ENCODE data around the gene FARSB. TPM values are rescaled to one million over a fixed set of nuclear protein-coding genes. Genes with fewer than 3 reads are reported as not detected.

FARSB gene
- total and polyA plus RNA-seq, 10 donors: 7.8 to 17.4 (median 12.7) TPM

DNA sequence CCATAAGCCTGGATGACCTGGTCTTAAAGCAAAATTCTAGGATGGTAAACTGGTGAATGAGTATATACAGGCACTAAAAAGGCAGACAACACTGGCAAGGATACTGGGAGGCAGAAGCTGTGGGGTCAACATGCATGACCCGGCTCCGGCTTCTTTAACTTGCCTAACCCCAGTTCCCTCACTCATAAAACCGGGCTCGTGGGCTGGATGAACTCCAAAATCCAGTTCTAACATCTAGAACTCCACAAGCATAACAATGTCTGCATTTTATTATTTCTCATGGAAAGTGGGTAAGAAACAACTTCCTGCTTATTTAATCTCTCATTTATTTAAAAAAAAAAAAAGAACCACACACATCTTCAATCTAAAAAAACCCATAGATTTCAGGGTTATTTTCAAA is 57.3 kb downstream of the FARSB start:
- Histone ChIP-seq H3K27me3 (replicated peaks in 1 of 7) (no peaks in the 10 kb centered on the region), H3K27ac (no peak overlapping the region), H3K36me3 (peaks cover 0 to 83% (median 26%) of the 10 kb centered on the region in 6 donors), H3K4me3 (no peak overlapping the region), H3K9me3 (no peaks in the 10 kb centered on the region), H3K4me1 (no peaks in the 10 kb centered on the region)
- no peak for DNase-seq
- intact Hi-C loops (cut with DNase I; ENCODE audit: low total_unique reads): no loop called here
- TF ChIP-seq POLR2AphosphoS5 (IDR thresholded peaks at IDR 0.05) (no peak), POLR2A (IDR thresholded peaks at IDR 0.05) (no peak)
- TF ChIP-seq, protein P1, sequence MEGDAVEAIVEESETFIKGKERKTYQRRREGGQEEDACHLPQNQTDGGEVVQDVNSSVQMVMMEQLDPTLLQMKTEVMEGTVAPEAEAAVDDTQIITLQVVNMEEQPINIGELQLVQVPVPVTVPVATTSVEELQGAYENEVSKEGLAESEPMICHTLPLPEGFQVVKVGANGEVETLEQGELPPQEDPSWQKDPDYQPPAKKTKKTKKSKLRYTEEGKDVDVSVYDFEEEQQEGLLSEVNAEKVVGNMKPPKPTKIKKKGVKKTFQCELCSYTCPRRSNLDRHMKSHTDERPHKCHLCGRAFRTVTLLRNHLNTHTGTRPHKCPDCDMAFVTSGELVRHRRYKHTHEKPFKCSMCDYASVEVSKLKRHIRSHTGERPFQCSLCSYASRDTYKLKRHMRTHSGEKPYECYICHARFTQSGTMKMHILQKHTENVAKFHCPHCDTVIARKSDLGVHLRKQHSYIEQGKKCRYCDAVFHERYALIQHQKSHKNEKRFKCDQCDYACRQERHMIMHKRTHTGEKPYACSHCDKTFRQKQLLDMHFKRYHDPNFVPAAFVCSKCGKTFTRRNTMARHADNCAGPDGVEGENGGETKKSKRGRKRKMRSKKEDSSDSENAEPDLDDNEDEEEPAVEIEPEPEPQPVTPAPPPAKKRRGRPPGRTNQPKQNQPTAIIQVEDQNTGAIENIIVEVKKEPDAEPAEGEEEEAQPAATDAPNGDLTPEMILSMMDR (IDR thresholded peaks at IDR 0.05 in 8 of 11, conservative IDR thresholded peaks at IDR 0.05 in 3 of 11): no peak
- WGBS, 5 donors: 80 to 94% (median 85%) methylated on average over 4 of the region's 4 CpGs

DNA sequence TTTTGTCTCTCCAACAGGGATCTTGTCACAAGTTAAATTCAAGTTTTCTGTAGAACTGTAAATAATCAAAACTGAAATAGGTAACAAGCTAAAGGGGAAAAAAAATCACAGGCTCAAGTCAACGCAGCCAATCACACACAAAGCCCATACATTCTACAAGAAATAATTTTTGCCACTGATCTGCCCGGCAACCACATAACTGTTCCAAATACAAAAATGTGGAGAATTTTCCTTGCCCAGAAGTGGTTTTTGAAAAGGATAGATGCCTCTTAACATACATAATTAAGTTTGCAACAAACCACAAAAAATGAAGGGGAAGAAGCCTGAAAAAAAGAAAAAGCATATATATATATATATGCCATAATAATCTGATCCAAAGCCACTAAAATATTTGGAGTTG is 60.3 kb downstream of the FARSB start:
- no peaks in the 10 kb centered on the region for H3K27me3 ChIP-seq (replicated peaks in 1 of 7)
- no peak overlapping the region for H3K27ac ChIP-seq
- H3K4me1 ChIP-seq: no peaks in the 10 kb centered on the region
- H3K9me3 ChIP-seq: no peaks in the 10 kb centered on the region
- H3K4me3 ChIP-seq: no peak overlapping the region
- 93 to 99% (median 94%) methylated on average over 2 of the region's 2 CpGs for WGBS, 5 donors
- intact Hi-C loops (cut with DNase I; ENCODE audit: low total_unique reads): no loop called here
- no peak for DNase-seq
- H3K36me3 ChIP-seq: peaks cover 0 to 94% (median 38%) of the 10 kb centered on the region in 6 donors
- TF ChIP-seq POLR2A (IDR thresholded peaks at IDR 0.05) (no peak), POLR2AphosphoS5 (IDR thresholded peaks at IDR 0.05) (no peak)
- TF ChIP-seq, protein P1 (IDR thresholded peaks at IDR 0.05 in 8 of 11, conservative IDR thresholded peaks at IDR 0.05 in 3 of 11): no peak

DNA sequence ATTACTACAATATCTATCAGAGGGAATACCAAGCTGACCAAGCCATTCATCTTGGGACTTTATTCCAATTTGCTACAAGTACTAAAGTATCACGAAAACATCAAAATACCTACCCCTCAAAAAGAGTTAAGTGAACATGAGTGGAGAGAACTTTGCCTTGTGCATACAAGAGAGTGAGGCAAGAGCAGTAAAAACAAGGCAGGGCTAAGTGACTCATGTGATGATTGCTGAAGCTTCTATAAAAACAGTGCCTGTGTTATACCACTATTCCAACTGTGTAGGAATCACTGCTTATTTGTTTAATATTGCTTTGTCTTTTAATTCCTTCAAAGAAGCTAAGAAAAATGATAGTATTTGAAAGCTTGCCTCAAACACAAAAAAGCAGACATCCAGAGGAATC is 61.2 kb downstream of the FARSB start:
- DNase-seq: no peak
- TF ChIP-seq POLR2AphosphoS5 (IDR thresholded peaks at IDR 0.05) (no peak), POLR2A (IDR thresholded peaks at IDR 0.05) (no peak)
- TF ChIP-seq, protein P1 (IDR thresholded peaks at IDR 0.05 in 8 of 11, conservative IDR thresholded peaks at IDR 0.05 in 3 of 11): no peak
- peaks cover 0 to 90% (median 38%) of the 10 kb centered on the region in 6 donors for H3K36me3 ChIP-seq
- H3K9me3 ChIP-seq: peaks cover 0 to 3% (median 0%) of the 10 kb centered on the region in 8 donors
- H3K4me3 ChIP-seq: no peak overlapping the region
- no peak overlapping the region for H3K27ac ChIP-seq
- H3K27me3 ChIP-seq (replicated peaks in 1 of 7): no peaks in the 10 kb centered on the region
- 95 to 100% (median 97%) methylated on average over 1 of the region's 1 CpG for WGBS, 5 donors
- intact Hi-C loops (cut with DNase I; ENCODE audit: low total_unique reads): no loop called here
- no peaks in the 10 kb centered on the region for H3K4me1 ChIP-seq

DNA sequence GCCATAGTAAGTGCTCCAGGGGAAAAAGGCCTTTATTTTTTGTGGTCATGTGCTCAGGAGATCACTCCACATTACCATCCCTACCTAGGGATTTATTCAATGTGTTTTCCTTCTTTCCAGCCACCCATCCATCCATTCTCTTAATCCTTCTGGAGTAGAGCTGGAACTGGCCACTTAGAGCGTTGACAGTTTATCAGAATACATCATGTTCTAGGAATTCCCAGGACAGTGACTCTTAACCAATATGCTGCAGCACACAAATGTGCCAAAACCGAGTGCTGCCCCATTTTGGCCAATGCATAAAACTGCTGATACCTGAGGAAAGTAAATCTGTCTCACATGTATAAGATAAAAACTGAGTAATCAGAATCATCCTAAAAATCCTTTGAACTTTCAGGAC is 63.7 kb downstream of the FARSB start:
- intact Hi-C loops (cut with DNase I; ENCODE audit: low total_unique reads): no loop called here
- H3K4me1 ChIP-seq: no peaks in the 10 kb centered on the region
- TF ChIP-seq, protein P1 (IDR thresholded peaks at IDR 0.05 in 8 of 11, conservative IDR thresholded peaks at IDR 0.05 in 3 of 11): no peak
- TF ChIP-seq POLR2A (IDR thresholded peaks at IDR 0.05): no peak
- no peak for TF ChIP-seq POLR2AphosphoS5 (IDR thresholded peaks at IDR 0.05)
- 89 to 94% (median 91%) methylated on average over 2 of the region's 2 CpGs for WGBS, 5 donors
- DNase-seq: no peak
- no peak overlapping the region for H3K4me3 ChIP-seq
- no peaks in the 10 kb centered on the region for H3K27me3 ChIP-seq (replicated peaks in 1 of 7)
- no peak overlapping the region for H3K27ac ChIP-seq
- H3K9me3 ChIP-seq: peaks cover 0 to 3% (median 0%) of the 10 kb centered on the region in 8 donors
- peaks cover 0 to 65% (median 18%) of the 10 kb centered on the region in 6 donors for H3K36me3 ChIP-seq
